ENCODE data around the gene IFIT1.
A peak's percentile ranks its signal among the peaks of the same experiment; 100 is the strongest.

Gene IFIT1, protein sequence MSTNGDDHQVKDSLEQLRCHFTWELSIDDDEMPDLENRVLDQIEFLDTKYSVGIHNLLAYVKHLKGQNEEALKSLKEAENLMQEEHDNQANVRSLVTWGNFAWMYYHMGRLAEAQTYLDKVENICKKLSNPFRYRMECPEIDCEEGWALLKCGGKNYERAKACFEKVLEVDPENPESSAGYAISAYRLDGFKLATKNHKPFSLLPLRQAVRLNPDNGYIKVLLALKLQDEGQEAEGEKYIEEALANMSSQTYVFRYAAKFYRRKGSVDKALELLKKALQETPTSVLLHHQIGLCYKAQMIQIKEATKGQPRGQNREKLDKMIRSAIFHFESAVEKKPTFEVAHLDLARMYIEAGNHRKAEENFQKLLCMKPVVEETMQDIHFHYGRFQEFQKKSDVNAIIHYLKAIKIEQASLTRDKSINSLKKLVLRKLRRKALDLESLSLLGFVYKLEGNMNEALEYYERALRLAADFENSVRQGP

GRCh38 chr10:89391907-89392756 lies at the start of gene IFIT1:
Gene IFIT1 (plus strand): TSS chr10:89392623. CDS start chr10:89392713, 90 bp downstream.
- Histone ChIP-seq H3K27me3 (ENCODE audit: insufficient read depth, low read length) (no peaks in the 10 kb centered on the region), H3K4me3 (ENCODE audit: low read depth, low read length) (peak within 1 kb of the TSS; percentile 96), H3K36me3 (ENCODE audit: insufficient read depth, low read length) (peaks cover 30% of the 10 kb centered on the region), H3K4me1 (ENCODE audit: control insufficient read depth, insufficient read depth, low read length, unreplicated experiment) (peaks cover 15% of the 10 kb centered on the region), H3K79me2 (ENCODE audit: control insufficient read depth, insufficient read depth, low read length, unreplicated experiment) (peaks cover 47% of the 10 kb centered on the region), H3K27ac (ENCODE audit: low read depth, low read length) (peak within 1 kb of the TSS; percentile 94), H2AFZ (ENCODE audit: low read length, unreplicated experiment) (peak within 1 kb of the TSS; percentile 64)

GRCh38 chr10:89343089-89343767 lies 49.2 kb upstream of the IFIT1 start:
- Histone ChIP-seq H3K27ac (ENCODE audit: low read depth, low read length) (peak overlapping the region; percentile 63), H3K27me3 (ENCODE audit: insufficient read depth, low read length) (no peaks in the 10 kb centered on the region), H3K4me3 (ENCODE audit: low read depth, low read length) (no peak overlapping the region), H3K4me1 (ENCODE audit: control insufficient read depth, insufficient read depth, low read length, unreplicated experiment) (peaks cover 34% of the 10 kb centered on the region), H3K36me3 (ENCODE audit: insufficient read depth, low read length) (peaks cover 32% of the 10 kb centered on the region), H3K79me2 (ENCODE audit: control insufficient read depth, insufficient read depth, low read length, unreplicated experiment) (peaks cover 16% of the 10 kb centered on the region), H2AFZ (ENCODE audit: low read length, unreplicated experiment) (no peak overlapping the region)

- 0 out of 2 replicates have a peak overlapping the region, but pooled peaks have one; percentile 9 for H3K27ac ChIP-seq (ENCODE audit: low read depth, low read length)
- H3K4me3 ChIP-seq (ENCODE audit: low read depth, low read length), result no peak overlapping the region
- no peak overlapping the region for H2AFZ ChIP-seq (ENCODE audit: low read length, unreplicated experiment)
- peaks cover 35% of the 10 kb centered on the region for H3K4me1 ChIP-seq (ENCODE audit: control insufficient read depth, insufficient read depth, low read length, unreplicated experiment)
- H3K36me3 ChIP-seq (ENCODE audit: insufficient read depth, low read length), result peaks cover 22% of the 10 kb centered on the region
- H3K79me2 ChIP-seq (ENCODE audit: control insufficient read depth, insufficient read depth, low read length, unreplicated experiment), result peaks cover 7% of the 10 kb centered on the region
- H3K27me3 ChIP-seq (ENCODE audit: insufficient read depth, low read length), result no peaks in the 10 kb centered on the region
Measured at GRCh38 chr10:89344156-89344555, 48.3 kb upstream of the IFIT1 start.

GRCh38 chr10:89345367-89346000 lies 46.9 kb upstream of the IFIT1 start:
- Histone ChIP-seq H3K79me2 (ENCODE audit: control insufficient read depth, insufficient read depth, low read length, unreplicated experiment) (peaks cover 2% of the 10 kb centered on the region), H3K4me3 (ENCODE audit: low read depth, low read length) (no peak overlapping the region), H3K4me1 (ENCODE audit: control insufficient read depth, insufficient read depth, low read length, unreplicated experiment) (peaks cover 38% of the 10 kb centered on the region), H2AFZ (ENCODE audit: low read length, unreplicated experiment) (no peak overlapping the region), H3K36me3 (ENCODE audit: insufficient read depth, low read length) (peaks cover 12% of the 10 kb centered on the region), H3K27ac (ENCODE audit: low read depth, low read length) (peak overlapping the region; percentile 60; the same call in 1 of the 2 replicates), H3K27me3 (ENCODE audit: insufficient read depth, low read length) (no peaks in the 10 kb centered on the region)

DNA sequence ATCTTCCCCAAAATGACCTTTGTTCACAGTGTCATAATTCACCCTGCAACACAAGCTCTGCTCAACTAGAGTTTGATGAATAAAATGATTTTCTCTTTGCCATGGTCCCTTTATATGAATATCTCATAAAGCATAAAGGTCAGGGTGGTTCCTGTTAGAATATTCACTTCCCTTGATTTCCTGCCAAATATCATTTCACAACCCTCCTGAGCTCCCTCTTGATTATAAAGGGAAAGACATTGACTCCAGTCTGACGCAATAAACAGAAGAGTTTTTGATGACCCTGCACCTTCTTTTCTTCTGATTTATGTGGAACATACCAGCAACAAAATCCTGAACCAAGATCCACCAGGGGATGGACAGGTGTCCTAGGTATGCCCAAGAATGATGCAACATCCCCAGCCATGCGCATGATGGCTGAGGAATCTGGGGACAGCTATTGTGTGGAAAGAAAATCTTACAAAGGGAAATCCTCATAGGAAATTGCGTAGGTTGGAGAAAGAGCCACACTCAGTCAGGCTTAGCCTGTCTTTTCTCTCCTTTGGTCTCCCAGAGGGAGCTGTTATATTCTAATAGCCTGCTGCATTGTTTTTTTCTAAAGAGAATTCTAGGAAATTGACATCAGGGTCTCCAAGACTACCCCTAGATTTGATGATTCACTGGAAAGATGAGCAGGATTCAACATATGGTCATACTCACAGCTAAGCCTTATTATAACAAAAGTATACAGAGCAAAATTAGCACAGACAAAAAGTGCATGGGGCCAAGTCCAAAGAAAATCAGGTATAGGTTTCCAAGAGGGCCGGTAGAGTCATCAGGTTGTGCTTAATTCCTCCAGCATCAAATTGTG lies 45.8 kb upstream of the IFIT1 start:
- Histone ChIP-seq H3K4me1 (ENCODE audit: control insufficient read depth, insufficient read depth, low read length, unreplicated experiment) (peaks cover 49% of the 10 kb centered on the region), H3K79me2 (ENCODE audit: control insufficient read depth, insufficient read depth, low read length, unreplicated experiment) (no peaks in the 10 kb centered on the region), H3K27me3 (ENCODE audit: insufficient read depth, low read length) (no peaks in the 10 kb centered on the region), H3K36me3 (ENCODE audit: insufficient read depth, low read length) (0 out of 2 replicates have a peak, but pooled peaks cover under 1% of the 10 kb centered on the region), H3K27ac (ENCODE audit: low read depth, low read length) (peak overlapping the region; percentile 60), H2AFZ (ENCODE audit: low read length, unreplicated experiment) (no peak overlapping the region), H3K4me3 (ENCODE audit: low read depth, low read length) (peak overlapping the region; percentile 4; the same call in 1 of the 2 replicates)

GRCh38 chr10:89347701-89348457 lies 44.5 kb upstream of the IFIT1 start:
- H3K27ac ChIP-seq (ENCODE audit: low read depth, low read length), result no peak overlapping the region

DNA sequence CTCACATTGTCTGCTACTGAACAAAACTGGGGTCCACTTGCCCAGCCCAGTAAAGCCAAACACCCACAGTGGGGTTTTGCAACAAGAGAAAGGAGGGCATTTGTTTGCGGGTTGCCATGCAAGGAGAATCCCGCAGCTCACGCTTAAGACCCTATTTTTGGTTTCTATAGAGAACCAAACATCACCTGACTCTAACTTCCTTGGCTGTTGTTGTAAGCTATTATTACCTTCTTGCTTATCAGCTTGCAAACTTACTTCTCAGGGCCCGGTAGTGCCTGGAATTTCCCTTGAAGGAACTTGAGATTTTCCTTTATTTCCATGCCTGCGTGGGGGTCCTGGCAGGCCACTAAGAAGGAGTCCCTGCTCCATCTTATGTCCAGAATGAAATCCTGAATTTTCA lies 43.9 kb upstream of the IFIT1 start:
- Histone ChIP-seq H3K27me3 (ENCODE audit: insufficient read depth, low read length) (no peaks in the 10 kb centered on the region), H3K79me2 (ENCODE audit: control insufficient read depth, insufficient read depth, low read length, unreplicated experiment) (no peaks in the 10 kb centered on the region), H3K4me3 (ENCODE audit: low read depth, low read length) (no peak overlapping the region), H3K4me1 (ENCODE audit: control insufficient read depth, insufficient read depth, low read length, unreplicated experiment) (peaks cover 53% of the 10 kb centered on the region), H3K27ac (ENCODE audit: low read depth, low read length) (no peak overlapping the region), H3K36me3 (ENCODE audit: insufficient read depth, low read length) (no peaks in the 10 kb centered on the region), H2AFZ (ENCODE audit: low read length, unreplicated experiment) (no peak overlapping the region)

More at GRCh38 chr10:89347701-89348457, 44.5 kb upstream of the IFIT1 start:
- Histone ChIP-seq H3K4me1 (ENCODE audit: control insufficient read depth, insufficient read depth, low read length, unreplicated experiment) (peaks cover 54% of the 10 kb centered on the region), H3K27me3 (ENCODE audit: insufficient read depth, low read length) (no peaks in the 10 kb centered on the region), H3K4me3 (ENCODE audit: low read depth, low read length) (no peak overlapping the region), H3K36me3 (ENCODE audit: insufficient read depth, low read length) (no peaks in the 10 kb centered on the region), H2AFZ (ENCODE audit: low read length, unreplicated experiment) (no peak overlapping the region), H3K79me2 (ENCODE audit: control insufficient read depth, insufficient read depth, low read length, unreplicated experiment) (no peaks in the 10 kb centered on the region)

GRCh38 chr10:89348975-89349374 lies 43.4 kb upstream of the IFIT1 start:
- H3K27ac ChIP-seq (ENCODE audit: low read depth, low read length), result no peak overlapping the region
- no peak overlapping the region for H2AFZ ChIP-seq (ENCODE audit: low read length, unreplicated experiment)
- no peaks in the 10 kb centered on the region for H3K36me3 ChIP-seq (ENCODE audit: insufficient read depth, low read length)
- H3K4me1 ChIP-seq (ENCODE audit: control insufficient read depth, insufficient read depth, low read length, unreplicated experiment), result peaks cover 53% of the 10 kb centered on the region
- H3K79me2 ChIP-seq (ENCODE audit: control insufficient read depth, insufficient read depth, low read length, unreplicated experiment), result no peaks in the 10 kb centered on the region
- H3K27me3 ChIP-seq (ENCODE audit: insufficient read depth, low read length), result no peaks in the 10 kb centered on the region
- H3K4me3 ChIP-seq (ENCODE audit: low read depth, low read length), result no peak overlapping the region
